Epithelial cell of esophagus (primary cell): Measurements from ENCODE around the gene C5orf15.

Source experiments
- DNase-seq: peaks from one replicate; pipeline ENCODE4 v3.0.0; 2010; ENCODE audit warnings: low read depth
- H3K4me3 ChIP-seq: 2 replicates; pipeline ENCODE4 v1.5.1; 2011; ENCODE audit warnings: mild to moderate bottlenecking, low read length, control low read depth
- CTCF ChIP-seq: IDR thresholded peaks from 2 replicates; pipeline ENCODE4 v1.5.1; 2011; ENCODE audit warnings: low read depth, mild to moderate bottlenecking, low read length, control low read depth, inconsistent platforms; ENCODE audit not compliant: insufficient read depth; ENCODE audit errors: missing control alignments

C5orf15 gene

DNA sequence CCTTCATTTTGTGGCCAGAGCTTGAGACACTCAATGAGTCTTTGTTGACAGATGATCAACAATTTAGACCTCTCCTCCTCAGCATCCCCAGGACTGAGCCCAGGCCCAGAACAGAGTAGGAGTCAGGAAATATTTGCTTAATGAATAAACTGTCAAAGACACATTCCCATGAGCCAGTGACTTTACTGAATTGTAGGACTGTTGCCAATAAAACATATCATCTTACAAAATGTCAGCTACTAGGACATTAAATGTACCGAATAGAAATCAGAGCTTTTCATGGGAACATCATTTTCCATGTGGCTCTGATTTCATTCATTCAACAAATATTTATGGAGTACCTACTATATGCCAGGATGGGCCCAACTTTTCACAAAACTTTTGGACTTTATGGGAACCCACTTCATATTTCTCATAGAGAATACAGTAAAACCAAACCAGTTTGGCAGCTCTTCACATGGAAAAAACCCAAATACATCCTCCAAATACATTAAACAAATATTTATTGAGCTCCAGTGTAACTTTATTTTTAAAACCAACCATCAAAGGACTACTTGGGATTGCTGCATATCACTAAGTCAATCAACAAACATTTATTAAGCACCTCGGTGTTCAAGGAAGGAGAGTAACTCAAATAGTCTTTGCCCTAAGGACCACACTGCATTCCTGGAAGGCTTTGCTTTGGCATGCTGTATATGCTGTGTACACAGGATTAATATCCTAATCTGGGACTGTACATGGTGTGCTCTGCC lies 24.9 kb upstream of the C5orf15 start:
- H3K4me3 ChIP-seq = no peak overlapping the region
- no peak for TF ChIP-seq CTCF
- peak; percentile 36 for DNase-seq

DNA sequence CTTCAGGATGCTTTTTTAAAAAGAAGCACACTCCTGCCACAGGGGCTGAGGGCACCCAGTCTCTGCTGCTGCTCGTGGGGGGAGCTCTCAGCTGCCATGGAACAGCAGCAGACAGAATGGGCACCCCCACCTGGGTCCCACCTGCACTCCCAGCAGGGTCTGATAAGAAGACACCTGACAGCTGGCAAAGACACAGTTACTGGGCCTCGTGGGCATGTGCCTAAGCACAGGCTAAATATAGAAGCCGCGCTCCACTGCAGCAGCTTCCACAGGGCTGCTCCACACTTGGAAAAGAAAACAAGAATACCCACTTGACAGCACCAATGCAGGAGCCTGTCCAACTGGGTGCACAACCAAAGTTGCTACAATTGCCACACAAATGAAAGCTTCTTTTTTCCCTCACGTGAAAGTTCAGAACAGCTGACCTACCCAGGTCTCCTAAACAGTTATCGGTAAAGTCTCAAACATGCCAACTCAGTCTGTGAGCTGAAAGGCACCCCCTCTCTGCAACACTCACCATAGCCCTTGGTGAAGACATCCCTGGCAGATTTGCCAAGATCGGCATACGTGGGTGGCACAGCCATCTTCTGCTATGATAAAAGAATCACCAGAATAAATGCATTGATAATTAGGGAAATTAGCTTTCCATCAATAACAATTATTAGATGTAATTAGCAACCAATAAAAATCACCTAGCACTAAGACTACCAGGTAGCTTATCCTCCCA lies 24.2 kb upstream of the C5orf15 start:
- no peak overlapping the region for H3K4me3 ChIP-seq
- no peak for DNase-seq
- no peak for TF ChIP-seq CTCF

DNA sequence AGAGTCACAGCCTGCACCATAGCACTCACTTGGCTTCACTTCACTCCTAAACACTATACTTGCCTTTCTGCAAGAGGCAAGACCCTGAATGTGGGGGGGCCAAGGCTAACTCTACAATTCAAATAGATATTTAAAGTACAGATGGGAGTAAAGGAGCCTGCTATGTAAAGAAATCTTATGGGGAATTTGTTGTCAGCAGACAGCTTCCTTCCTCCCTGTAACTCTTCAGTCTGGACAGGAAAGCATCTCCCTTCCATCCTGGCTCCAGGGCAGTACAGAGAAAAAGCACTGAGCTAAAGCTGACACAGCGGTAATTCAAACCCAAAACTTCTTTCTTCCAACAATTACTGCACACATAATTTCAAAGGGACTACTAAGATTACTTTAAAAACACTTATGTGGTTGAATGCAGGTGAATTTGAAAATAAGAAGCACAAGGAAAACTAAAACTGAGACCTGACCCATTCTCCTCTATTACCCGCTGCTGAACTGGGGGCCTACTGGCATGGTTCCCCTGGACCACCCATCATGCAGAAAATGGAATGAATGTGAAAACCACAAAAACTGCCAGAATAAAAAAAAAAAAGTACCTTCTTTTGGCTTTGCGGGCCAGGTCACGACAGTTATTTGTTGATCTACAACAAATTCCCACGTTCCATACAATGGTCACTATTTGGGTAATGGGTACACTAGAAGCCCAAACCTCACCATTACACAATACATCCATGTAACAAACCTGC lies 22.9 kb upstream of the C5orf15 start:
- no peak for DNase-seq
- no peak overlapping the region for H3K4me3 ChIP-seq
- no peak for TF ChIP-seq CTCF

GRCh38 chr5:133990396-133990795 lies 22.0 kb upstream of the C5orf15 start:
- no peak overlapping the region for H3K4me3 ChIP-seq
- DNase-seq = no peak
- TF ChIP-seq CTCF = no peak

DNA sequence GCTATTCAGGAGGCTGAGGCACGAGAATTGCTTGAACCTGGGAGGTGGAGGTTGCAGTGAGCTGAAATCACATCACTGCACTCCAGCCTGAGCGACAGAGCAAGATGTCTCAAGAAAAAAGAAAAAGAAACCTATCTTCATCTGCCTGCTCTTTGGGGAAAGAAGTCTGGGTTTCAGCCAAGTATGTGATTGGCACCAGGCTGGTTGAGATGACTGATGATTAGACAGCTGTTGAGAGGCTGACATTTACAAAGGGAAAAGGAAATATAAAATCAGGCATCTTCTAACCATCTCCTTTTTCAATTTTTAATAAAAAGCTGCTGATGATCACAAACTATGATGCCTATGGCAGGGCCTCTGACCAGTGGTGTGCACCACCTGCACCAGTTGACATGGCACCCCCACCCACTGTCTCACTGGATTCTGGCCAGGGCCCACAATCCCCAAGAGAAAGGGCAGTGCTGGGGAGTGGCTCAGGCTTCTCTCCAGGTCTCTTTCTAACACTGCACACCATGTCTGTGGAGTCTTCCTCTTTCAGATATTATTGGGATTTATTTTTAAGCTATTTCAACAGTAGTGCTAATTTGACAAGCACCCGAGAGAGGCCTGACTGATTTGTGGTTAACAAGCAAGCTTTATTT lies 17.2 kb upstream of the C5orf15 start:
- H3K4me3 ChIP-seq = no peak overlapping the region
- no peak for TF ChIP-seq CTCF
- no peak for DNase-seq

GRCh38 chr5:133983674-133984073 lies 15.2 kb upstream of the C5orf15 start:
- no peak overlapping the region for H3K4me3 ChIP-seq
- TF ChIP-seq CTCF = no peak
- no peak for DNase-seq
